HepG2 (cell line): ENCODE measurements around the gene ARTN. TPM values are rescaled to one million over a fixed set of nuclear protein-coding genes. Genes with fewer than 3 reads are reported as not detected.

Source experiments
- ATAC-seq: fragments of 200-7000 bp; cut with Tn5 transposase; 3 replicates; pipeline ENCODE4 v1.9.1; 2020; ENCODE audit warnings: mild to moderate bottlenecking, moderate library complexity
- BruUV-seq: library from RNA; stranded (reverse); fragments of 400-500 nt; replicated peaks from 2 replicates; lab custom pipeline; 2021; lab: Mats Ljungman, UMichigan
- CTCF ChIA-PET: fragments of 300-600 bp; formaldehyde crosslinking; extraction: SDS; loops from one replicate; lab custom pipeline; 2021; ENCODE audit warnings: low total read pairs, inconsistent platforms, low intra/inter-chr PET ratio; lab: Yijun Ruan, JAX
- POLR2A ChIA-PET: fragments of 350-600 bp; sonication (Branson Sonifier 250); formaldehyde crosslinking; loops from one replicate; lab custom pipeline; 2020; ENCODE audit warnings: antibody characterized with exemption, inconsistent platforms; lab: Yijun Ruan, JAX
- DNase-seq: peaks from one replicate; pipeline ENCODE4 v3.0.0-alpha.2; 2015; ENCODE audit warnings: low spot score
- FAIRE-seq: peaks from 3 replicates; lab custom pipeline; 2011; peaks lifted over from hg19 to GRCh38; lab: Jason Lieb, UNC
- H2AFZ ChIP-seq: one replicate; pipeline ENCODE4 v1.6.1; 2011; ENCODE audit warnings: low read length, inconsistent platforms
- H3K27ac ChIP-seq: fragments of 300-600 bp; 3 replicates; pipeline ENCODE4 v1.8.0; 2011; ENCODE audit warnings: mixed run types, mild to moderate bottlenecking, mixed read lengths, low read length, inconsistent platforms; ENCODE audit not compliant: insufficient read depth; ENCODE audit errors: extremely low read length
- H3K27me3 ChIP-seq, 2 experiments: fragments of 200-600 bp in 1 of 2; 2 replicates in 1 of 2; 3 replicates in 1 of 2; pipeline versions ENCODE4 v1.6.0 to v1.8.0; 2011; ENCODE audit warnings: low read length in 2 of 2, mild to moderate bottlenecking in 2 of 2, moderate library complexity in 2 of 2, inconsistent platforms in 1 of 2; ENCODE audit not compliant: insufficient read depth in 2 of 2, control insufficient read depth in 1 of 2
- H3K36me3 ChIP-seq, 2 experiments: fragments of 200-600 bp in 1 of 2; replicated peaks in 1 of 2; 2 replicates in 1 of 2; 3 replicates in 1 of 2; pipeline versions ENCODE4 v1.5.1 to v1.8.0; 2011; ENCODE audit warnings: low read length in 2 of 2, inconsistent platforms in 1 of 2; ENCODE audit not compliant: insufficient read depth in 2 of 2, control insufficient read depth in 1 of 2
- H3K4me1 ChIP-seq: 2 replicates; pipeline ENCODE4 v1.5.1; 2012; ENCODE audit warnings: low read length, inconsistent platforms; ENCODE audit not compliant: insufficient read depth
- H3K4me2 ChIP-seq: 2 replicates; pipeline ENCODE4 v1.6.0; 2011; ENCODE audit warnings: low read depth, low read length, inconsistent platforms
- H3K4me3 ChIP-seq, 3 experiments: fragments of 200-600 bp in 1 of 3; sonication (generic), shearing (Covaris generic) in 1 of 3; replicated peaks in 1 of 3; 2 replicates each; pipeline ENCODE4 v1.5.1; 2011 to 2016; ENCODE audit warnings: low read length in 3 of 3, inconsistent platforms in 2 of 3, low read depth in 2 of 3, mild to moderate bottlenecking in 2 of 3, control low read depth in 1 of 3, mixed read lengths in 1 of 3; ENCODE audit not compliant: insufficient read depth in 1 of 3
- H3K79me2 ChIP-seq: one replicate; pipeline ENCODE4 v1.6.1; 2011; ENCODE audit warnings: low read length, inconsistent platforms; ENCODE audit not compliant: insufficient read depth
- H3K9ac ChIP-seq: 2 replicates; pipeline ENCODE4 v1.6.0; 2011; ENCODE audit warnings: mild to moderate bottlenecking, low read depth, low read length, inconsistent platforms; ENCODE audit not compliant: insufficient read depth
- H3K9me3 ChIP-seq: 2 replicates; pipeline ENCODE4 v1.5.1; 2012; ENCODE audit warnings: mild to moderate bottlenecking, low read length
- H4K20me1 ChIP-seq: 2 replicates; pipeline ENCODE4 v1.6.0; 2011; ENCODE audit warnings: inconsistent platforms, mild to moderate bottlenecking, low read length, moderate library complexity; ENCODE audit not compliant: insufficient read depth
- ATF7 ChIP-seq, 2 experiments: fragments of 450-650 bp in 1 of 2; sonication (generic) in 1 of 2; formaldehyde crosslinking in 1 of 2; IDR thresholded peaks; 2 replicates each; pipeline versions ENCODE4 v1.4.0 to v1.6.1; 2016 to 2020; ENCODE audit warnings: antibody characterized with exemption in 1 of 2, mild to moderate bottlenecking in 1 of 2, missing genetic modification reagents in 1 of 2
- DMAP1 ChIP-seq: IDR thresholded peaks from 2 replicates; pipeline ENCODE4 v1.6.1; 2016
- ETV5 ChIP-seq: IDR thresholded peaks from 2 replicates; pipeline ENCODE4 v1.6.1; 2018; ENCODE audit warnings: missing biosample characterization, missing genetic modification reagents, inconsistent platforms, borderline replicate concordance
- FOXA1 ChIP-seq, 2 experiments: fragments of 450-650 bp in 1 of 2; sonication (generic) in 1 of 2; formaldehyde crosslinking in 1 of 2; IDR thresholded peaks; 2 replicates each; pipeline versions ENCODE4 v1.4.0 to v1.6.1; 2016 to 2020; ENCODE audit warnings: missing genetic modification reagents in 1 of 2
- FOXK2 ChIP-seq: fragments of 450-650 bp; IDR thresholded peaks from 2 replicates; pipeline ENCODE4 v1.6.1; 2016
- HBP1 ChIP-seq: IDR thresholded peaks from 2 replicates; pipeline ENCODE4 v1.6.1; 2016; ENCODE audit warnings: low read depth, control low read depth
- HNRNPK ChIP-seq: fragments of 200-400 bp; formaldehyde crosslinking; IDR thresholded peaks from 2 replicates; pipeline ENCODE4 v1.6.1; 2018; ENCODE audit warnings: low read length, low read depth, moderate library complexity, mild to moderate bottlenecking; ENCODE audit not compliant: poor library complexity, severe bottlenecking
- HNRNPL ChIP-seq: fragments of 200-400 bp; formaldehyde crosslinking; IDR thresholded peaks from 2 replicates; pipeline ENCODE4 v1.6.1; 2017; ENCODE audit warnings: mild to moderate bottlenecking, low read depth, low read length
- HOXA3 ChIP-seq: sonication (generic); formaldehyde crosslinking; IDR thresholded peaks from 2 replicates; pipeline ENCODE4 v1.5.0; 2020; ENCODE audit warnings: missing genetic modification reagents
- KDM4B ChIP-seq: sonication (generic); formaldehyde crosslinking; IDR thresholded peaks from 2 replicates; pipeline ENCODE4 v1.4.0; 2020; ENCODE audit warnings: missing genetic modification reagents
- KLF12 ChIP-seq: sonication (generic); formaldehyde crosslinking; IDR thresholded peaks from 2 replicates; pipeline ENCODE4 v1.4.0; 2020; ENCODE audit warnings: missing genetic modification reagents, borderline replicate concordance
- MTA3 ChIP-seq: sonication (generic); formaldehyde crosslinking; IDR thresholded peaks from 2 replicates; pipeline ENCODE4 v1.4.0; 2020; ENCODE audit warnings: missing genetic modification reagents
- NR3C1 ChIP-seq: sonication (generic); formaldehyde crosslinking; IDR thresholded peaks from 2 replicates; pipeline ENCODE4 v1.4.0; 2020; ENCODE audit warnings: missing genetic modification reagents
- TGIF2 ChIP-seq: IDR thresholded peaks from 2 replicates; pipeline ENCODE4 v1.6.1; 2016; ENCODE audit warnings: control low read depth, missing compliant biosample characterization
- ZFP36 ChIP-seq: fragments of 150-350 bp; IDR thresholded peaks from 2 replicates; pipeline ENCODE4 v1.6.1; 2018; ENCODE audit warnings: borderline replicate concordance, low read length, low read depth; ENCODE audit not compliant: partially characterized antibody
- ZNF883 ChIP-seq: sonication (generic); formaldehyde crosslinking; IDR thresholded peaks from 2 replicates; pipeline ENCODE4 v1.5.1; 2020; ENCODE audit warnings: mild to moderate bottlenecking, missing genetic modification reagents; ENCODE audit errors: not compliant biosample characterization
- WGBS: methylation state at CpG from one replicate; pipeline ENCODE4 v1.1.6; 2017; ENCODE audit warnings: low lambda C conversion rate; 5-methylcytosine and 5-hydroxymethylcytosine counted together
- in situ Hi-C: cut with HindIII; loops from 2 replicates; pipeline ENCODE4 v1.10.0; 2017; ENCODE audit warnings: low pct_unique_long_range_greater_than_20kb; ENCODE audit not compliant: extremely low pct_ligation_motif_present
- intact Hi-C: fragments of 100-400 bp; cut with micrococcal nuclease; formaldehyde crosslinking; loops from one replicate; pipeline ENCODE4 v1.10.0; 2022; ENCODE audit not compliant: unreplicated experiment
- polyA plus RNA-seq, 8 experiments: library from polyadenylated mRNA; depleted of rRNA in 3 of 8; stranded (reverse) in 7 of 8; unstranded in 1 of 8; fragments of >200 nt; fragmentation: Illumina TruSeq in 4 of 8; extraction: Trizol in 4 of 8; gene quantifications; 2 replicates each; pipeline versions ENCODE4 v1.2.1 to v1.2.3, GENCODE V29; 2011 to 2016; ENCODE audit warnings: low read depth in 4 of 8, missing spikeins in 1 of 8, mixed read lengths in 1 of 8; ENCODE audit not compliant: insufficient read depth in 1 of 8
- total RNA-seq, 5 experiments: library from RNA; depleted of rRNA; stranded (reverse); fragments of >200 nt; fragmentation: Illumina TruSeq; extraction: Trizol; gene quantifications; 2 replicates each; pipeline ENCODE4 v1.2.3, GENCODE V29; 2016; ENCODE audit warnings: low read depth in 1 of 5

ARTN gene
- total and polyA plus RNA-seq, 2 of the 13 experiments (the other 11 are each of a cell fraction or from before 2014, with no cell fraction given), result 0.11 to 0.62 TPM

- TF ChIP-seq HBP1 (no peak), HNRNPK (peak; percentile 88), HNRNPL (no peak)
Measured at GRCh38 chr1:43938892-43939587, 5.4 kb downstream of the ARTN start (continued).

GRCh38 chr1:43942411-43942810 is 8.8 kb downstream of the ARTN start:
- intact Hi-C loops, result no loop called here
- H3K4me1 ChIP-seq, result peaks cover 15% of the 10 kb centered on the region
- H3K36me3 ChIP-seq, result no peaks in the 10 kb centered on the region
- H3K9me3 ChIP-seq, result no peaks in the 10 kb centered on the region
- H3K27me3 ChIP-seq, result no peaks in the 10 kb centered on the region; a peak in 1 of 5 replicates
- peaks cover 4% of the 10 kb centered on the region for H3K79me2 ChIP-seq
- no peak overlapping the region for H3K4me3 ChIP-seq
- no TSS peak for BruUV-seq
- ATAC-seq (no peak), FAIRE-seq (no peak), DNase-seq (no peak)
- TF ChIP-seq KLF12 (CRISPR knock-in tag) (no peak), MTA3 (CRISPR knock-in tag) (no peak), FOXK2 (no peak), DMAP1 (CRISPR knock-in tag) (no peak), NR3C1 (CRISPR knock-in tag) (no peak), ZNF883 (CRISPR knock-in tag) (no peak), FOXA1 (IDR thresholded peaks at IDR 0.05) (no peak), FOXA1 (CRISPR knock-in tag; IDR thresholded peaks at IDR 0.05) (no peak), KDM4B (CRISPR knock-in tag) (no peak), ZFP36 (no peak), TGIF2 (CRISPR knock-in tag) (no peak), ATF7 (IDR thresholded peaks at IDR 0.05) (no peak), ATF7 (CRISPR knock-in tag; IDR thresholded peaks at IDR 0.05) (no peak), HOXA3 (CRISPR knock-in tag) (no peak), ETV5 (CRISPR knock-in tag) (no peak)
- CTCF ChIA-PET, result no interaction called here
- H4K20me1 ChIP-seq, result no peaks in the 10 kb centered on the region
- H3K27ac ChIP-seq, result no peak overlapping the region
- H3K9ac ChIP-seq, result no peak overlapping the region
- H3K4me2 ChIP-seq, result no peak overlapping the region
- in situ Hi-C loops, result no loop called here
- POLR2A ChIA-PET, result interaction anchor here (1.1 kb wide), 1 partner anchor 235 kb away, joined by 4 read pairs; the partner anchor contains the start of gene ST3GAL3
- no peak overlapping the region for H2AFZ ChIP-seq
- WGBS, result 95% methylated on average over 3 of the region's 3 CpGs
